HAP-1 (cell line): ENCODE data around the gene PPP1R37.
"Not testable (repeated sequence)": the region's sequence is repeated elsewhere in the genome, so short reads cannot be mapped to it uniquely, and the experiment has no call there.

ENCODE experiments used
- DNase-seq, 2 experiments: peaks; one replicate each; pipeline ENCODE4 v3.0.0-alpha.2; 2016 to 2020; ENCODE audit warnings: low spot score in 2 of 2
- H3K27me3 ChIP-seq: fragments of 250-450 bp; sonication (Bioruptor Pico); 2 replicates; pipeline ENCODE4 v1.5.1; 2020; ENCODE audit warnings: low read depth, mild to moderate bottlenecking, moderate library complexity
- H3K36me3 ChIP-seq: fragments of 250-450 bp; sonication (Bioruptor Pico); replicated peaks from 2 replicates; pipeline ENCODE4 v1.5.1; 2020; ENCODE audit warnings: mild to moderate bottlenecking
- H3K4me1 ChIP-seq: fragments of 250-450 bp; sonication (Bioruptor Pico); 2 replicates; pipeline ENCODE4 v1.5.1; 2020; ENCODE audit warnings: mild to moderate bottlenecking
- H3K4me3 ChIP-seq: fragments of 250-450 bp; sonication (Bioruptor Pico); 2 replicates; pipeline ENCODE4 v1.5.1; 2020; ENCODE audit warnings: mild to moderate bottlenecking, moderate library complexity
- H3K9me3 ChIP-seq: fragments of 250-450 bp; sonication (Bioruptor Pico); 2 replicates; pipeline ENCODE4 v1.5.1; 2020; ENCODE audit warnings: mild to moderate bottlenecking, moderate library complexity
- in situ Hi-C: fragments of 300-500 bp; cut with MboI; formaldehyde crosslinking; loops from 3 replicates; pipeline ENCODE4 v1.14.3; 2020; ENCODE audit warnings: low sequenced_read_pairs, inconsistent platforms, mixed read lengths

Gene PPP1R37

GRCh38 chr19:45104658-45105349 lies 11.8 kb downstream of the PPP1R37 start:
- no peak overlapping the region for H3K4me3 ChIP-seq
- peaks cover 1% of the 10 kb centered on the region; the same call in 1 of the 2 replicates for H3K36me3 ChIP-seq
- DNase-seq: no peak
- no peaks in the 10 kb centered on the region for H3K4me1 ChIP-seq
- no peaks in the 10 kb centered on the region for H3K9me3 ChIP-seq
- in situ Hi-C loops: no loop called here
- H3K27me3 ChIP-seq: no peaks in the 10 kb centered on the region

DNA sequence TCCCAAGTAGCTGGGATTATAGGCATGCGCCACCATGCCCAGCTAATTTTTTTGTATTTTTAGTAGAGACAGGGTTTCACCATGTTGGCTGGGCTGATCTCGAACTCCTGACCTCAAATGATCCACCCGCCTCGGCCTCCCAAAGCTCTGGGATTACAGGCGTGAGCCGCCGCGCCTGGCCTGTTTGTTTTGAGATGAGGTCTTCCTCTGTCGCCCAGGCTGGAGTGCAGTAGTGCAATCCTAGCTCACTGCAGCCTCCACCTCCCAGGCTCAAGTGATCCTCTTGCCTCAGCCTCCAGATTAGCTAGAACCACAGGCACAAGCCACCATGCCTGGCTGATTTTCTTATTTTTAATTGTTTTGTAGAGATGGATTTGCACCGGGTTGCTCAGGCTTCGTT lies 13.4 kb downstream of the PPP1R37 start:
- H3K36me3 ChIP-seq, H3K4me3 ChIP-seq, in situ Hi-C loops, H3K9me3 ChIP-seq, H3K27me3 ChIP-seq, DNase-seq, H3K4me1 ChIP-seq: not testable (repeated sequence)

- Histone ChIP-seq H3K4me1 (no peaks in the 10 kb centered on the region), H3K9me3 (no peaks in the 10 kb centered on the region), H3K36me3 (no peaks in the 10 kb centered on the region), H3K4me3 (no peak overlapping the region), H3K27me3 (no peaks in the 10 kb centered on the region)
- no peak for DNase-seq
- in situ Hi-C loops: no loop called here
These were observed 14.7 kb downstream of the PPP1R37 start for GRCh38 chr19:45107621-45108150.

DNA sequence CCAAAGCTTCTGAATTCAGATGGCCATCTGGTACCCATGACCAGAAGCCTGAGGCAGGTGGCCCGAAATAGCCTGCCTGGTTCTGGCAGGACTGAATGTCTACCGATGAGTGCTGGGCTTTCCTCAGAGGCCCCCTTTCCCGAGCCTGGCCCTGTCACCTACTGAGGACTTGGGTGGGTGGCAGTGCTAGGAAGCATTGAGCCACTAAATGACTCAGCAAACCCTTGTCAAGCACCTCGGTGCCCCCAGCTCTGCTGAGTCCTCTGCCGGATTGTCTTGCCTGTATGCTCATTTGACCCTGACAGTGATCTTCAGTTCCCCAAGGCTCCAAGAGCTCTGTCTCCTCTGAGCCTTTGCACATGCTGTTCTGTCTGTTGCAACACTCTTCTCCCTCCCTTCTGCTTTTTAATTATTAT lies 17.9 kb downstream of the PPP1R37 start:
- Histone ChIP-seq H3K9me3 (no peaks in the 10 kb centered on the region), H3K36me3 (no peaks in the 10 kb centered on the region), H3K27me3 (no peaks in the 10 kb centered on the region), H3K4me3 (no peak overlapping the region), H3K4me1 (no peaks in the 10 kb centered on the region)
- no peak for DNase-seq
- in situ Hi-C loops: no loop called here

DNA sequence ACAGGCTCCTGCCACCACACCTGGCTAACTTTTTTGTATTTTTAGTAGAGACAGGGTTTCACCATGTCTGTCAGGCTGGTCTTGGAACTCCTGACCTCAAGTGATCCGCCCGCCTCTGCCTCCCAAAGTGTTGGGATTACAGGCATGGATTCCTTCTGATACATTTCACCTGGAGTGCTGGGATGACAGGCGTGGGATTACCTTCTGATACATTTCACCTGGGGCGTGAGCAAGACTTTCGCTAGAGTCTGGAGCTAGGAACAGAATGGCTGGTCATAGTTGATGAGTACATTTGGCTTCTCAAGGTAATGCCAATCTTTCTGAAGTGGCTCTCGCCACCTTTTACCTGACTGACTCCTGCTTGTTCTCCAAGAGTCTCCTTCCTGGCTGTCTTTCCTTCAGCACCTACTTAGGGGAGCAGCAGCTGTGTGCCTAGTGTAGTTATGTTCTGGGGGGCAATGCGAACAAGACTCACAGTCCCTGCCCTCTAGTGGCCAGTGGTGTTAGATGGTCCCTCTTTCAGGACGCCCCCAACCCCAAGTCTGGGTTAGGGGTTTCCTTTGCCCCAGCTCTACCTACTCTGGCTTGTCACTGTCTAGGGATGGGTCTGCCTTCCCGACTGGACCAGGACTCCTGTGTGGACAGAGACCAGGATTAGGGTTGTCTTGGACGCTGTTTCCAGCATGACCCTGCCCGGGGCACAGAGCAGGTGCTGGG lies 19.3 kb downstream of the PPP1R37 start:
- H3K9me3 ChIP-seq: no peaks in the 10 kb centered on the region
- H3K4me3 ChIP-seq: no peak overlapping the region
- DNase-seq: no peak
- no peaks in the 10 kb centered on the region for H3K4me1 ChIP-seq
- no peaks in the 10 kb centered on the region for H3K27me3 ChIP-seq
- in situ Hi-C loops: no loop called here
- no peaks in the 10 kb centered on the region for H3K36me3 ChIP-seq

- Histone ChIP-seq H3K27me3 (no peaks in the 10 kb centered on the region), H3K4me3 (no peak overlapping the region), H3K9me3 (no peaks in the 10 kb centered on the region), H3K36me3 (no peaks in the 10 kb centered on the region), H3K4me1 (no peaks in the 10 kb centered on the region)
- in situ Hi-C loops: no loop called here
- no peak for DNase-seq
These were observed 20.6 kb downstream of the PPP1R37 start for GRCh38 chr19:45113628-45114027.

- no peak overlapping the region for H3K4me3 ChIP-seq
- in situ Hi-C loops: no loop called here
- no peaks in the 10 kb centered on the region for H3K9me3 ChIP-seq
- no peaks in the 10 kb centered on the region for H3K27me3 ChIP-seq
- DNase-seq: no peak
- H3K36me3 ChIP-seq: no peaks in the 10 kb centered on the region
- no peaks in the 10 kb centered on the region for H3K4me1 ChIP-seq
These were observed 21.1 kb downstream of the PPP1R37 start for GRCh38 chr19:45114116-45114515.

DNA sequence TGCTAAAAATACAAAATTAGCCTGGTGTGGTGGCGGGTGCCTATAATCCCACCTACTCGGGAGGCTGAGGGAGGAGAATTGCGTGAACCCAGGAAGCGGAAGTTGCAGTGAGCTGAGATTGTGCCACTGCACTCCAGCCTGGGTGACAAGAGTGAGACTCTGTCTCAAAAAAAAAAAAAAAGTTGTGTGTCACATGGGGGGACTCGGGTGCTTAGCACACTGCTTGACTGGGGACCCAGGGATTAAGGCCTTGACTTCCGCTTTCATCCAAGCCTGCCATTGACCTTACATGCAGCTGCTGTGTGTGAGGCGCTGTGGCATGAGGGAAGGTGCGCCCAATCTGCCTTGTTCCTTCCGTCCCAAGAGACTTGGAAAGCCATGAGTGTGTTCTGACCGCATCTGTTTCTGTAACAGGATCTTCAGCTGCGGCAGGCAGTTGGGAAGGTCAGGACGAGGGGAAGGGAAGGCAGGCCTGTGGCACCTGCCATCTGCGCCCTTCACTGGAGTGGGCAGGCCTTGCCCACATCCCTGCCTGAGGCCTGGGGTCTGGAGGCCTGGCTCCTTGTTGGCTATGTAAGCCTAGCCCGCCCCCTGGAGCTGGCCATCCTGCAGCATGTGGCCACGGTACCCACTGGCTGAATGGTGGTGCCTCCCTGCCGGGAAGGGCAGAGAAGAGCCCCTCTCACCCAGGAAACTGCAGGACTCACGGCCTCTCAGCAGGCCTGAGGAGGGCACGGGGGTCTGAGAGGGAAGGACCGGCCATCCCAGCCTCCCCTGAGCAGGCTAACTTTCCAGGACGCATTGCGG lies 23.0 kb downstream of the PPP1R37 start:
- no peak for DNase-seq
- Histone ChIP-seq H3K4me1 (no peaks in the 10 kb centered on the region), H3K36me3 (no peaks in the 10 kb centered on the region), H3K27me3 (no peaks in the 10 kb centered on the region), H3K4me3 (no peak overlapping the region), H3K9me3 (no peaks in the 10 kb centered on the region)
- in situ Hi-C loops: no loop called here

- DNase-seq: peak in 1 of 2 experiments; percentile 36
- Histone ChIP-seq H3K4me1 (no peaks in the 10 kb centered on the region), H3K4me3 (no peak overlapping the region), H3K36me3 (no peaks in the 10 kb centered on the region), H3K27me3 (no peaks in the 10 kb centered on the region), H3K9me3 (no peaks in the 10 kb centered on the region)
- in situ Hi-C loops: no loop called here
These were observed 24.2 kb downstream of the PPP1R37 start for GRCh38 chr19:45117167-45117594.

DNA sequence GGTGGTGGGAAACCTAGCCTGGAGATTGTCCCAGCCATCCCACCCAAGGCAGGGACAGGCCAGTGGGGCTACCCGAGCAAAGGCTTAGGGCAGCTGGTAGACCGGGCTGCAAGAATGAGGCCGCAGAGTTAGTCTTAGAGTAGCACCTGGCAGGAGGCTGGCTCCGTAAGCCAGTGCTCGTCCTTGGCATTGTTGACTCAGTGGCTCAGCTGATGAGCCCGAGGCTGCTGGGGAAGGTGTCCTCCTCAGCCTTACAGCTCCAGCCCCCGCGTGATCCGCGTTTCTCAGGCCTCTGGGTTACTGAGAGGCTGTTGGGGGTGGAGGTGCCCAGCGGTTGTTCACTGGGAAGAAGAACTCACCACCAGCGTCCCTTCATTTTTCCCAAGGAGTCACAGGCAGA lies 24.7 kb downstream of the PPP1R37 start:
- H3K4me1 ChIP-seq: no peaks in the 10 kb centered on the region
- in situ Hi-C loops: no loop called here
- no peaks in the 10 kb centered on the region for H3K27me3 ChIP-seq
- DNase-seq: no peak
- no peak overlapping the region for H3K4me3 ChIP-seq
- H3K36me3 ChIP-seq: no peaks in the 10 kb centered on the region
- no peaks in the 10 kb centered on the region for H3K9me3 ChIP-seq

GRCh38 chr19:45118106-45118505 lies 25.1 kb downstream of the PPP1R37 start:
- Histone ChIP-seq H3K4me3 (no peak overlapping the region), H3K4me1 (peaks cover 1% of the 10 kb centered on the region; the same call in 1 of the 2 replicates), H3K36me3 (no peaks in the 10 kb centered on the region), H3K9me3 (no peaks in the 10 kb centered on the region), H3K27me3 (no peaks in the 10 kb centered on the region)
- in situ Hi-C loops: no loop called here
- no peak for DNase-seq

DNA sequence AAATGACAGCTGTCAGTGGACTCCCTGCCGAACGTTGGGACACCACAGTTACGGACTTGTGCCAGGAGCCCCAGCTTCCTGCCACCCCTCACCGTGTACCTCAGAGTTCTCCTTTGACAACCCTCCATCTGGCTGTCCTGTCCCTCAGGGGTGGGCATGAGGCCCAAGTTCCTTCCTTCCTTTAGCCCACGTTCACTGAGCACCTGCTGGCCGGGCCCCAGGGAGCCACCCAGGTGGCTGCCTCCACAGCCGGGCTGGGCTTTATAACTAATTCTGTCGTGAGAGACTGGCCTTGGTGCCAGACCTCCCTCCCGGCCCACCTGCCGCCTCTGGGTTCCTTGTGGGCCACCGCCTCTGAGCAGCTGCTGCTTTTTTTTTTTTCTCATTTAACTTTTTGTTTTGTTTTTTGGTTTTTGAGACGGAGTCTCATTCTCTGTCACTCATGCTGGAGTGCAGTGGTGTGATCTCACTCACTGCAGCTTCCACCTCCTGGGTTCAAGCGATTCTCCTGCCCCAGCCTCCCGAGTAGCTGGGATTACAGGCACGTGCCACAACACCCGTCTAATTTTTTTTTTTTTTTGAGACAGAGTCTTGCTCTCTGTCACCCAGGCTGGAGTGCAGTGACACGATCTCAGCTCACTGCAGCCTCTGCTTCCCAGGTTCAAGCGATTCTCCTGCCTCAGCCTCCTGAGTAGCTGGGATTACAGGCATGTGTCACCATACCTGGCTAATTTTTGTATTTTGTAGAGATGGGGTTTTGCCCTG lies 25.8 kb downstream of the PPP1R37 start:
- H3K4me3 ChIP-seq, in situ Hi-C loops, H3K4me1 ChIP-seq, H3K27me3 ChIP-seq, H3K36me3 ChIP-seq, H3K9me3 ChIP-seq, DNase-seq: not testable (repeated sequence)

DNA sequence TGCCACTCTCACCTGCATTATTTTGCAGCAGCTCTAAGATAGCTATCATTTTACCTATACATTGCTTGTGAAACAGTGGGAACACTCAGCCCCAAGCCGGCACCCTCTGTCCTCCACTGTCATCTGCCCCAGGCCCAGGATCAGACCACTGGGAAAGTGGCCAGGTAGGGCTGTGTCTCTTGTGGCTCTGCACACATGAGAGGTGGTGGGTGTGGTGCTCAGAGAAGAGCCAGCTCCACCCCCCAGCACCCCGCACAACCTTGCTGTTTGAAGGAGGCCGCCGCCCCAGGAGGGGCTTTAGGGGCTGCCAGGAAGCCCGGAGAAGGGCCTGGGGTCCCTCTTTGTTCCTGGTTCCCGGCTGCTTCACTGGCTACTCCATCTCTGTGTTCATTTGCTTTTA lies 26.6 kb downstream of the PPP1R37 start:
- peaks cover 6% of the 10 kb centered on the region for H3K4me1 ChIP-seq
- H3K27me3 ChIP-seq: no peaks in the 10 kb centered on the region
- no peak overlapping the region for H3K4me3 ChIP-seq
- no peak for DNase-seq
- H3K9me3 ChIP-seq: no peaks in the 10 kb centered on the region
- no peaks in the 10 kb centered on the region for H3K36me3 ChIP-seq
- in situ Hi-C loops: no loop called here
